Suprapubic skin (tissue), 4 donors: ENCODE data around the gene ARAP2. TPM values are rescaled to one million over a fixed set of nuclear protein-coding genes. Genes with fewer than 3 reads are reported as not detected.

Experiments
- DNase-seq, 2 donors: peaks; one replicate each; pipeline ENCODE4 v3.0.0-alpha.2; 2019; ENCODE audit warnings: low spot score in 2 of 2
- H3K27ac ChIP-seq: fragments of 200-600 bp; sonication (generic); one replicate; pipeline ENCODE4 v1.5.1; 2019
- H3K27me3 ChIP-seq: fragments of 200-600 bp; sonication (generic); one replicate; pipeline ENCODE4 v1.5.1; 2019
- H3K36me3 ChIP-seq: fragments of 200-600 bp; sonication (generic); one replicate; pipeline ENCODE4 v1.5.1; 2019
- H3K4me1 ChIP-seq: fragments of 200-600 bp; sonication (generic); one replicate; pipeline ENCODE4 v1.5.1; 2019
- H3K4me3 ChIP-seq: fragments of 200-600 bp; sonication (generic); one replicate; pipeline ENCODE4 v1.5.1; 2019; ENCODE audit warnings: mild to moderate bottlenecking
- H3K9me3 ChIP-seq: fragments of 200-600 bp; sonication (generic); one replicate; pipeline ENCODE4 v1.5.1; 2019
- EP300 ChIP-seq: sonication (generic); formaldehyde crosslinking; IDR thresholded peaks from one replicate; pipeline ENCODE4 v1.6.1; 2017; ENCODE audit warnings: antibody characterized with exemption
- POLR2A ChIP-seq, 2 donors: fragments of 450-650 bp; IDR thresholded peaks; one replicate each; pipeline ENCODE4 v1.6.1; 2017; ENCODE audit warnings: antibody characterized with exemption in 2 of 2, mild to moderate bottlenecking in 2 of 2, moderate library complexity in 2 of 2
- POLR2AphosphoS5 ChIP-seq, 3 donors: sonication (generic); formaldehyde crosslinking; IDR thresholded peaks; one replicate each; pipeline ENCODE4 v1.6.1; 2017; ENCODE audit warnings: antibody characterized with exemption in 3 of 3
- WGBS: methylation state at CpG from one replicate; pipeline ENCODE4 v1.1.5; 2018; 5-methylcytosine and 5-hydroxymethylcytosine counted together
- total RNA-seq, 4 donors: library from RNA; depleted of rRNA; stranded (reverse); fragments of >200 nt; gene quantifications; one replicate each; pipeline ENCODE4 v1.1.0, GENCODE V29; 2016
- TF ChIP-seq, protein P1 (sequence below), 2 donors: fragments of 200-600 bp in 1 of 2; fragments of 450-650 bp in 1 of 2; sonication (generic) in 1 of 2; IDR thresholded peaks; one replicate each; pipeline ENCODE4 v1.5.1; 2016 to 2019; ENCODE audit warnings: antibody characterized with exemption in 2 of 2, mild to moderate bottlenecking in 1 of 2, moderate library complexity in 1 of 2

Gene ARAP2
- total RNA-seq, 4 donors from 2014 or later: 88.2 to 203 (median 117) TPM

DNA sequence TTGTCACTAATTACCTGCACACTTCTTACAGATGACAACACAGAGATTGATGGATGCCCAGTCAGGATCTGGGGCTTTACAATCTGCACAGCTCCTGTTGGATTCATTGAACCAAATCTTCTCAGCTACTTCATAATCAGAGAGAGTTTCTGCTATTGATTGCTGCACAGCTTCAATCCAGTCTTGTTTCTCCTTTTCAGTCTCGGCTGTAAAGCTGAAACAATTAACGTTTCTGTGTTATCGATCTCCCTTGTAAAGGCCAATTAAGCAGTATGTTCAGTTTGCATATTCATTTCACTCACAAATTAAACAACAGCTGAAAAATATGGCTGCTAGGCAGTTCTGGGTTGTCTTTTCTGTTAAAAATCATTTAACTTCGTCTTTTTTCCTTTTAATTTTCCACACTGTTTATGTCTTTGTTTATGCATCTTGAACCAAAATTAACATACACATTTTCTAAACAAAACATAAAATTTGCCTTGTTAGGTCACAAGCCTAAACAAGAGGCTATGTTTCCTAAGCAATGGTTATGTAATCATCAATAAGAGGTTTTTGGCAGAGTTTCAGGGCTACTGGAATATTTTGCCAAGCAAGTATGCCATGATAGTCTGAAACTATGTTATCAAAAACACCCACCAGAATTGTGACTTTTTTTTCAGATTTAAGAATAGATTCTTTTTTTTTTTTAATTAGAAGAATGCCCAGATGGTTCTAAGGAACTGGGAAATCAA lies 79.2 kb downstream of the ARAP2 start:
- Histone ChIP-seq H3K27me3 (no peaks in the 10 kb centered on the region), H3K9me3 (no peaks in the 10 kb centered on the region), H3K36me3 (peaks cover 22% of the 10 kb centered on the region), H3K4me3 (no peak overlapping the region), H3K4me1 (no peaks in the 10 kb centered on the region), H3K27ac (no peak overlapping the region)
- TF ChIP-seq, protein P1, sequence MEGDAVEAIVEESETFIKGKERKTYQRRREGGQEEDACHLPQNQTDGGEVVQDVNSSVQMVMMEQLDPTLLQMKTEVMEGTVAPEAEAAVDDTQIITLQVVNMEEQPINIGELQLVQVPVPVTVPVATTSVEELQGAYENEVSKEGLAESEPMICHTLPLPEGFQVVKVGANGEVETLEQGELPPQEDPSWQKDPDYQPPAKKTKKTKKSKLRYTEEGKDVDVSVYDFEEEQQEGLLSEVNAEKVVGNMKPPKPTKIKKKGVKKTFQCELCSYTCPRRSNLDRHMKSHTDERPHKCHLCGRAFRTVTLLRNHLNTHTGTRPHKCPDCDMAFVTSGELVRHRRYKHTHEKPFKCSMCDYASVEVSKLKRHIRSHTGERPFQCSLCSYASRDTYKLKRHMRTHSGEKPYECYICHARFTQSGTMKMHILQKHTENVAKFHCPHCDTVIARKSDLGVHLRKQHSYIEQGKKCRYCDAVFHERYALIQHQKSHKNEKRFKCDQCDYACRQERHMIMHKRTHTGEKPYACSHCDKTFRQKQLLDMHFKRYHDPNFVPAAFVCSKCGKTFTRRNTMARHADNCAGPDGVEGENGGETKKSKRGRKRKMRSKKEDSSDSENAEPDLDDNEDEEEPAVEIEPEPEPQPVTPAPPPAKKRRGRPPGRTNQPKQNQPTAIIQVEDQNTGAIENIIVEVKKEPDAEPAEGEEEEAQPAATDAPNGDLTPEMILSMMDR (IDR thresholded peaks at IDR 0.05): no peak
- no peak for TF ChIP-seq EP300
- no peak for TF ChIP-seq POLR2AphosphoS5 (IDR thresholded peaks at IDR 0.05)
- no peak for TF ChIP-seq POLR2A (IDR thresholded peaks at IDR 0.05)
- no peak for DNase-seq
- WGBS: 54% methylated on average over 4 of the region's 4 CpGs

DNA sequence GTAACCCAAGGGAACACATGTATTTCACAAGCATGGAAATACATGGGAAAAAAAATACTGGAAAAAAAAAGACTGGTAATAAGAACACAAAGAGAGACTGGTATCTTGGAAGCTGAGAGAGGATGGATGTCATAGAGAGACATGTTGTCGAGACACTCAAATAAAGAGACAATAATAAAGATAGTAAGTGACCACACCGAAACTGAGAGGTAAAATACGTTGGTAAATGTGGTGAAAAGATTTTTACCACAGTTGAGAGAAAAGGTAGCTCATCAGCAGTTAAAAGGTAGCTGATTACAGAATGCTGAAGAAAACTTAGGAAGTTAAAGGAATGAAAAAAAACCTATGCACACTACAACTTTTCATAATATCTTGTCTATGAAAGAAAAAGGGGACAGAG lies 81.1 kb downstream of the ARAP2 start:
- Histone ChIP-seq H3K9me3 (no peaks in the 10 kb centered on the region), H3K4me3 (no peak overlapping the region), H3K4me1 (no peaks in the 10 kb centered on the region), H3K36me3 (peaks cover 34% of the 10 kb centered on the region), H3K27ac (no peak overlapping the region), H3K27me3 (no peaks in the 10 kb centered on the region)
- 82% methylated on average over 3 of the region's 3 CpGs for WGBS
- DNase-seq: no peak
- TF ChIP-seq, protein P1 (IDR thresholded peaks at IDR 0.05): no peak
- TF ChIP-seq EP300: no peak
- TF ChIP-seq POLR2A (IDR thresholded peaks at IDR 0.05): no peak
- no peak for TF ChIP-seq POLR2AphosphoS5 (IDR thresholded peaks at IDR 0.05)

DNA sequence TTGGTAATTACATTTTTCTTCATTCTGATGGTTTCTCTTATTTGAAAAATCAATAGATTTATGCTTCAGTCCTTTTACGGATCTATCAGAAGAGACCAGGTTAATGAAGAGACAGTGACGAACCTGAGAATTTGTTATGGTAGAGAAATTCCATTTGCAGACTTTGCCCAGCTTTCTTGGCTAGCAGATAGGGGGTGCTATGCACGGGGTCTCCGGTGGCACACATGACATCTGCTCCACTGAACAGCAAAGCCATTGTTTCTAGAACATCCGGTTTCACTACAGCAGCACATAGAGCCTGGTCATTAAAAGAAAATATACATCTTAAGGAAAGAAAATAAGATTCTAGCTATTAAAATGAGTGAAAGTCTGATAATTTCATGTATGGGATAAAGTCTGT lies 85.1 kb downstream of the ARAP2 start:
- no peaks in the 10 kb centered on the region for H3K9me3 ChIP-seq
- no peaks in the 10 kb centered on the region for H3K4me1 ChIP-seq
- H3K27ac ChIP-seq: no peak overlapping the region
- no peak overlapping the region for H3K4me3 ChIP-seq
- H3K36me3 ChIP-seq: peaks cover 31% of the 10 kb centered on the region
- no peak for DNase-seq
- TF ChIP-seq POLR2A (IDR thresholded peaks at IDR 0.05) (no peak), POLR2AphosphoS5 (IDR thresholded peaks at IDR 0.05) (no peak), EP300 (no peak)
- TF ChIP-seq, protein P1 (IDR thresholded peaks at IDR 0.05): no peak
- WGBS: 93% methylated on average over 5 of the region's 5 CpGs
- no peaks in the 10 kb centered on the region for H3K27me3 ChIP-seq

DNA sequence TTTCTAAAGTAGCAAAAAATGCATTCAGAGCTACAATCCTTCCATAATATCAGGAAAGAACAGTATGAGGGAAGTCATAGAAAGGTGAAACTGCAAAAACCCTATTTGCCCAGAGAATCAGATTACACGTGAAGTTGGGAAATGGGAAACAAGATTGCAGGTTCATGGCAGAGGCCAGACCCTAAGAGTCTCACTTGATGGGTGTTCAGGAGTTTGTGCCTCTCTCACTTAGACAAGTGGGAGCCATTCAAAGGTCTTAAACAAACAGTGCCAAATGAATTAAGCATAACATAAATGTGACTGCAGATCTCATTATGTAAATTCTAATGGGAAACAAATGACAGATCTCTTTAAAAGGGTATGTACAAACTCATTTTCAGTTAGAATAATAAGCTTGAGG lies 91.6 kb downstream of the ARAP2 start:
- TF ChIP-seq, protein P1 (IDR thresholded peaks at IDR 0.05): no peak
- TF ChIP-seq POLR2AphosphoS5 (IDR thresholded peaks at IDR 0.05) (no peak), POLR2A (IDR thresholded peaks at IDR 0.05) (no peak), EP300 (no peak)
- no peak for DNase-seq
- peaks cover 4% of the 10 kb centered on the region for H3K36me3 ChIP-seq
- 88% methylated on average over 1 of the region's 1 CpG for WGBS
- no peak overlapping the region for H3K27ac ChIP-seq
- no peaks in the 10 kb centered on the region for H3K4me1 ChIP-seq
- H3K4me3 ChIP-seq: no peak overlapping the region
- no peaks in the 10 kb centered on the region for H3K27me3 ChIP-seq
- no peaks in the 10 kb centered on the region for H3K9me3 ChIP-seq

DNA sequence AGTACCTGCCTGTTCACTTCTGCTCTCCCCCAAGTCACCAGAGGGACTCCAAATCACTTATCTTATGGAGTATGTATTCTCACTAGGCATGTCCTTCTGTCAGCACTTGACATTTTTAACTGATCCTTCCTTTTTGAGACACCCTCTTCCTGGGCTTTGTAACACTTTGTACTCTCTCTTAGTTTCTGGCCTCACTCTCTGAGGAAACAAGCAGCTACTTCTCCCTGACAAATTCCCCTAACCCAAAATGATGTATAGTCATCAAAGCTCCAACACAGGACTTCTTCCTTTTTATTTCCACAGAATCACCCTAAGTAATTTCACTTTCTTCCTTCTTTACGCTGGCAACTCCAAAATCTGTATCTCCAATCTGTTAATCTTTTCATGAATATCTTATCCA lies 101.8 kb downstream of the ARAP2 start:
- no peaks in the 10 kb centered on the region for H3K4me1 ChIP-seq
- 96% methylated on average over 1 of the region's 1 CpG for WGBS
- no peak for DNase-seq

More for the DNA sequence above, 101.8 kb downstream of the ARAP2 start:
- Histone ChIP-seq H3K27me3 (no peaks in the 10 kb centered on the region), H3K9me3 (no peaks in the 10 kb centered on the region), H3K4me3 (no peak overlapping the region), H3K36me3 (peaks cover 14% of the 10 kb centered on the region), H3K27ac (no peak overlapping the region)
- TF ChIP-seq POLR2AphosphoS5 (IDR thresholded peaks at IDR 0.05): no peak
- TF ChIP-seq POLR2A (IDR thresholded peaks at IDR 0.05): no peak
- TF ChIP-seq, protein P1 (IDR thresholded peaks at IDR 0.05): no peak
